H1 (cell line): ENCODE results near the gene MRC2. TPM values are rescaled to one million over a fixed set of nuclear protein-coding genes. Genes with fewer than 3 reads are reported as not detected.

Experiments
- CTCF ChIA-PET: fragments of 300-600 bp; sonication (Branson Sonifier 250); formaldehyde crosslinking; loops from one replicate; lab custom pipeline; 2021; ENCODE audit not compliant: partially characterized antibody; lab: Charles Lee
- POLR2A ChIA-PET: fragments of 300-600 bp; sonication (Branson Sonifier 250); formaldehyde crosslinking; loops from one replicate; lab custom pipeline; 2021; ENCODE audit warnings: inconsistent platforms; ENCODE audit not compliant: partially characterized antibody; lab: Charles Lee
- DNase-seq, 2 experiments: peaks; one replicate each; pipeline versions ENCODE4 v3.0.0 to v3.0.0-alpha.2; 2010 to 2022; ENCODE audit warnings: low spot score in 2 of 2, low read depth in 1 of 2, mixed read lengths in 1 of 2
- FAIRE-seq: peaks from 2 replicates; lab custom pipeline; 2011; peaks lifted over from hg19 to GRCh38; lab: Jason Lieb, UNC
- H2AFZ ChIP-seq: 2 replicates; pipeline ENCODE4 v1.8.1; 2012; ENCODE audit warnings: low read length, inconsistent platforms
- H2AK5ac ChIP-seq: 2 replicates; pipeline ENCODE4 v1.6.1; 2013; ENCODE audit warnings: low read depth, low read length
- H2BK120ac ChIP-seq: replicated peaks from 2 replicates; pipeline ENCODE3; 2013; ENCODE audit warnings: low read depth, low read length, inconsistent platforms
- H2BK12ac ChIP-seq: 2 replicates; pipeline ENCODE4 v1.6.1; 2013; ENCODE audit warnings: low read depth, low read length
- H2BK15ac ChIP-seq: 2 replicates; pipeline ENCODE4 v1.6.1; 2013; ENCODE audit warnings: low read length
- H2BK20ac ChIP-seq: 2 replicates; pipeline ENCODE4 v1.6.1; 2013; ENCODE audit warnings: low read length
- H2BK5ac ChIP-seq: 2 replicates; pipeline ENCODE4 v1.6.1; 2013; ENCODE audit warnings: low read depth, low read length
- H3K14ac ChIP-seq: 2 replicates; pipeline ENCODE4 v1.6.1; 2013; ENCODE audit warnings: inconsistent platforms; ENCODE audit not compliant: insufficient read length
- H3K18ac ChIP-seq: 2 replicates; pipeline ENCODE4 v1.6.1; 2013; ENCODE audit warnings: low read length; ENCODE audit errors: extremely low read depth
- H3K23ac ChIP-seq: 2 replicates; pipeline ENCODE4 v1.6.1; 2013; ENCODE audit warnings: inconsistent platforms; ENCODE audit not compliant: insufficient read length
- H3K23me2 ChIP-seq: 2 replicates; pipeline ENCODE4 v1.6.1; 2013; ENCODE audit warnings: low read depth, low read length
- H3K27ac ChIP-seq: 2 replicates; pipeline ENCODE4 v1.6.1; 2011; ENCODE audit warnings: low read depth, low read length, inconsistent platforms
- H3K27me3 ChIP-seq, 4 experiments: replicated peaks in 1 of 4; 1 replicate in 1 of 4; 2 replicates in 3 of 4; pipeline versions ENCODE4 v1.6.1 to v1.8.1; 2011 to 2013; ENCODE audit warnings: low read length in 3 of 4, mild to moderate bottlenecking in 3 of 4, inconsistent platforms in 2 of 4, mixed read lengths in 2 of 4, moderate library complexity in 1 of 4; ENCODE audit not compliant: control insufficient read depth in 3 of 4, insufficient read depth in 3 of 4; ENCODE audit errors: extremely low read depth in 1 of 4
- H3K36me3 ChIP-seq, 4 experiments: 2 replicates each; pipeline versions ENCODE4 v1.6.1 to v1.8.1; 2011 to 2013; ENCODE audit warnings: mild to moderate bottlenecking in 4 of 4, low read length in 3 of 4, moderate library complexity in 2 of 4, control low read depth in 1 of 4, inconsistent platforms in 1 of 4; ENCODE audit not compliant: insufficient read depth in 4 of 4, control insufficient read depth in 2 of 4
- H3K4ac ChIP-seq: replicated peaks from 2 replicates; pipeline ENCODE3; 2013; ENCODE audit warnings: low read length, low read depth, mixed read lengths, inconsistent platforms; ENCODE audit not compliant: insufficient read length
- H3K4me1 ChIP-seq, 4 experiments: replicated peaks in 1 of 4; 1 replicate in 1 of 4; 2 replicates in 3 of 4; pipeline versions ENCODE4 v1.6.1 to v1.8.1; 2011 to 2013; ENCODE audit warnings: low read length in 3 of 4, inconsistent platforms in 2 of 4, mixed read lengths in 1 of 4; ENCODE audit not compliant: insufficient read depth in 4 of 4, control insufficient read depth in 3 of 4
- H3K4me2 ChIP-seq, 2 experiments: 2 replicates each; pipeline versions ENCODE4 v1.6.1 to v1.8.1; 2011 to 2013; ENCODE audit warnings: low read depth in 2 of 2, low read length in 2 of 2, control low read depth in 1 of 2, inconsistent platforms in 1 of 2, mild to moderate bottlenecking in 1 of 2; ENCODE audit not compliant: insufficient read depth in 1 of 2
- H3K4me3 ChIP-seq, 4 experiments: fragments of 200-600, 300-600 bp in 1 of 4; sonication (generic), shearing (Covaris generic), sonication (Bioruptor Twin) in 1 of 4; 2 replicates each; pipeline versions ENCODE4 v1.5.1 to v1.8.1; 2011 to 2016; ENCODE audit warnings: low read length in 4 of 4, low read depth in 3 of 4, control low read depth in 2 of 4, inconsistent platforms in 2 of 4, mild to moderate bottlenecking in 2 of 4, mixed read lengths in 1 of 4, moderate library complexity in 1 of 4; ENCODE audit not compliant: insufficient read depth in 2 of 4; ENCODE audit errors: extremely low read depth in 1 of 4
- H3K56ac ChIP-seq: replicated peaks from 2 replicates; pipeline ENCODE3; 2013; ENCODE audit warnings: low read depth, mild to moderate bottlenecking, mixed read lengths, low read length, inconsistent platforms; ENCODE audit not compliant: insufficient read length
- H3K79me1 ChIP-seq: 2 replicates; pipeline ENCODE4 v1.6.1; 2013; ENCODE audit warnings: low read depth, low read length, control low read depth
- H3K79me2 ChIP-seq, 2 experiments: 2 replicates each; pipeline versions ENCODE4 v1.6.1 to v1.8.1; 2012 to 2013; ENCODE audit warnings: low read length in 2 of 2, mild to moderate bottlenecking in 2 of 2, inconsistent platforms in 1 of 2; ENCODE audit not compliant: insufficient read depth in 2 of 2, control insufficient read depth in 1 of 2
- H3K9ac ChIP-seq, 4 experiments: replicated peaks in 1 of 4; 1 replicate in 1 of 4; 2 replicates in 3 of 4; pipeline versions ENCODE4 v1.6.1 to v1.8.1; 2011 to 2013; ENCODE audit warnings: low read depth in 3 of 4, low read length in 3 of 4, control low read depth in 2 of 4, mild to moderate bottlenecking in 2 of 4, moderate library complexity in 2 of 4, inconsistent platforms in 1 of 4; ENCODE audit errors: extremely low read depth in 1 of 4
- H3K9me3 ChIP-seq, 2 experiments: 2 replicates each; pipeline versions ENCODE4 v1.6.1 to v1.8.1; 2012 to 2013; ENCODE audit warnings: mild to moderate bottlenecking in 2 of 2, moderate library complexity in 2 of 2, control low read depth in 1 of 2, inconsistent platforms in 1 of 2, low read depth in 1 of 2, low read length in 1 of 2, mixed read lengths in 1 of 2; ENCODE audit not compliant: insufficient read depth in 2 of 2
- H4K20me1 ChIP-seq, 2 experiments: replicated peaks in 1 of 2; 2 replicates each; pipeline versions ENCODE3 to v1.8.1; 2011 to 2013; ENCODE audit warnings: inconsistent platforms in 2 of 2, low read length in 2 of 2, mild to moderate bottlenecking in 1 of 2; ENCODE audit not compliant: insufficient read depth in 2 of 2, control insufficient read depth in 1 of 2
- H4K5ac ChIP-seq: 2 replicates; pipeline ENCODE4 v1.6.1; 2013; ENCODE audit warnings: low read length, low read depth, mixed read lengths, inconsistent platforms; ENCODE audit not compliant: insufficient read length
- H4K8ac ChIP-seq: 2 replicates; pipeline ENCODE4 v1.8.0; 2013; ENCODE audit warnings: mild to moderate bottlenecking, moderate library complexity, low read length, inconsistent platforms; ENCODE audit not compliant: insufficient read depth; ENCODE audit errors: extremely low read depth
- H4K91ac ChIP-seq: replicated peaks from 2 replicates; pipeline ENCODE3; 2013; ENCODE audit warnings: low read length, mixed read lengths, inconsistent platforms; ENCODE audit not compliant: insufficient read length
- BRCA1 ChIP-seq: IDR thresholded peaks from 2 replicates; pipeline ENCODE4 v1.6.1; 2012; ENCODE audit warnings: low read depth, low read length, improper control_type of control experiment
- CBX8 ChIP-seq: fragments of 300-800, 300-1000 bp; sonication (generic); IDR thresholded peaks from 2 replicates; pipeline ENCODE4 v1.7.1; 2016; ENCODE audit warnings: low read depth, low read length, borderline replicate concordance
- CEBPB ChIP-seq: IDR thresholded peaks from 2 replicates; pipeline ENCODE4 v1.6.1; 2012; ENCODE audit warnings: low read depth, low read length
- CREB1 ChIP-seq: IDR thresholded peaks from 2 replicates; pipeline ENCODE4 v1.6.1; 2012; ENCODE audit warnings: inconsistent platforms
- SAP30 ChIP-seq: fragments of 300-600 bp; sonication (generic); IDR thresholded peaks from 2 replicates; pipeline ENCODE4 v1.7.1; 2012; ENCODE audit warnings: low read length, moderate library complexity, mild to moderate bottlenecking, inconsistent platforms; ENCODE audit not compliant: insufficient read depth, insufficient replicate concordance
- WGBS, 2 experiments: shearing (Covaris generic) in 1 of 2; methylation state at CpG; one replicate each; pipeline versions ENCODE4 v1.1.6 to v1.1.7; 2013 to 2015; ENCODE audit warnings: low lambda C conversion rate in 2 of 2, mixed read lengths in 2 of 2, inconsistent platforms in 1 of 2, low coverage in 1 of 2, missing lambda C conversion rate in 1 of 2; ENCODE audit not compliant: insufficient replicate concordance in 2 of 2, insufficient coverage in 1 of 2, insufficient read length in 1 of 2; ENCODE audit errors: extremely low coverage in 1 of 2, missing lambda C conversion rate in 1 of 2; 5-methylcytosine and 5-hydroxymethylcytosine counted together
- polyA plus RNA-seq, 7 experiments: library from polyadenylated mRNA; depleted of rRNA in 3 of 7; stranded (reverse) in 5 of 7; unstranded in 2 of 7; fragments of >200 nt in 5 of 7; fragments of 200-250 nt in 2 of 7; gene quantifications; 1 replicate in 5 of 7; 2 replicates in 1 of 7; 4 replicates in 1 of 7; pipeline versions ENCODE4 v1.2.1 to v1.2.3, GENCODE V29; 2011 to 2013; ENCODE audit warnings: missing spikeins in 2 of 7, mixed read lengths in 2 of 7
- total RNA-seq: library from RNA; stranded (reverse); fragmentation: NEBNext Ultra II Directional; extraction: Animal tissue kit (Norgen Biotek cat#: 25700); gene quantifications from 2 replicates; pipeline ENCODE4 v1.2.1, GENCODE V29; 2021

The MRC2 gene
- total and polyA plus RNA-seq, 2 of the 8 experiments (the other 6 are each of a cell fraction or from before 2014, with no cell fraction given) = 7.0 to 24.2 TPM

GRCh38 chr17:62700964-62701705, 73.7 kb downstream of the MRC2 start:
- Histone ChIP-seq H3K9me3 (no peaks in the 10 kb centered on the region), H2BK5ac (no peak overlapping the region), H2BK20ac (no peak overlapping the region), H3K4me3 (no peak overlapping the region), H3K23me2 (peaks cover 18% of the 10 kb centered on the region; the same call in 1 of the 2 replicates), H3K18ac (no peak overlapping the region), H4K91ac (no peak overlapping the region), H2AK5ac (no peak overlapping the region), H3K36me3 (no peaks in the 10 kb centered on the region), H3K27ac (no peak overlapping the region), H4K20me1 (no peaks in the 10 kb centered on the region), H4K8ac (peak overlapping the region; percentile 63; the same call in 1 of the 2 replicates), H3K27me3 (peaks cover 0 to 7% (median 1%) of the 10 kb centered on the region in 4 experiments; a peak in 4 of 7 replicates), H3K79me2 (no peaks in the 10 kb centered on the region), H3K56ac (no peak overlapping the region), H3K4me2 (no peak overlapping the region), H2BK15ac (no peak overlapping the region), H2BK12ac (0 out of 2 replicates have a peak overlapping the region, but pooled peaks have one; percentile 68), H3K23ac (no peak overlapping the region), H3K79me1 (no peaks in the 10 kb centered on the region), H2BK120ac (no peak overlapping the region), H3K9ac (no peak overlapping the region), H3K14ac (no peak overlapping the region), H4K5ac (no peak overlapping the region), H3K4me1 (peaks cover 3 to 14% (median 7%) of the 10 kb centered on the region in 4 experiments), H3K4ac (no peak overlapping the region), H2AFZ (peak overlapping the region; percentile 73; the same call in 1 of the 2 replicates)
- ChIA-PET POLR2A (interaction anchor here (0.7 kb wide), 1 partner anchor 8 kb away, joined by 3 read pairs; no protein-coding TSS in a partner anchor), CTCF (interaction anchor here (0.5 to 1.4 kb wide), 7 partner anchors 9 to 719 kb away, joined by 3 to 7 read pairs (median 3); no protein-coding TSS in a partner anchor)
- 84% methylated on average over 12 of the region's 12 CpGs; no CpG with 5 or more reads in 1 of the 2 experiments for WGBS, 2 experiments
- no peak for DNase-seq
- FAIRE-seq = no peak
- no peak for TF ChIP-seq BRCA1
- TF ChIP-seq CREB1 = no peak
- TF ChIP-seq SAP30 = no peak
- TF ChIP-seq CEBPB = no peak
- TF ChIP-seq CBX8 = no peak
